ENCODE results near the gene MTRF1L. TPM values are rescaled to one million over a fixed set of nuclear protein-coding genes. Genes with fewer than 3 reads are reported as not detected.

Gene MTRF1L
- total RNA-seq (11.5 TPM), polyA plus RNA-seq (10.0 TPM)
- long read RNA-seq, donor 1, partial matches to known transcripts, result 0 of 1 reads
- long read RNA-seq, donor 1, other reads (novel, unspliced or antisense), result 0 of 1 reads
- long read RNA-seq, donor 2, result 0 reads
- long read RNA-seq, donor 3, partial matches to known transcripts, result 15 of 26 reads
- long read RNA-seq, donor 3, other reads (novel, unspliced or antisense), result 0 of 26 reads
- long read RNA-seq, donor 4, partial matches to known transcripts, result 0 of 3 reads
- long read RNA-seq, donor 4, other reads (novel, unspliced or antisense), result 0 of 3 reads
- long read RNA-seq, donor 5, transcript MTRF1L-209 (2 exons, 447 nt), result major isoform, 9 of 16 reads
- long read RNA-seq, donor 5, partial matches to known transcripts, result 0 of 16 reads
- long read RNA-seq, donor 5, other reads (novel, unspliced or antisense), result 0 of 16 reads
- long read RNA-seq, donor 6, partial matches to known transcripts, result 0 of 6 reads
- long read RNA-seq, donor 6, other reads (novel, unspliced or antisense), result 0 of 6 reads
- long read RNA-seq, donor 7, partial matches to known transcripts, result 0 of 6 reads
- long read RNA-seq, donor 7, other reads (novel, unspliced or antisense), result 0 of 6 reads
- long read RNA-seq, donor 8, partial matches to known transcripts, result 0 of 1 reads
- long read RNA-seq, donor 8, other reads (novel, unspliced or antisense), result 0 of 1 reads
- long read RNA-seq, donor 9, partial matches to known transcripts, result 0 of 5 reads
- long read RNA-seq, donor 9, other reads (novel, unspliced or antisense), result 0 of 5 reads
- long read RNA-seq, donor 10, partial matches to known transcripts, result 0 of 5 reads
- long read RNA-seq, donor 10, other reads (novel, unspliced or antisense), result 0 of 5 reads

- H3K4me1 ChIP-seq (ENCODE audit: control insufficient read depth in 2 of 2, insufficient read depth in 2 of 2, low read length in 2 of 2), result peaks cover 8 to 11% of the 10 kb centered on the region in 2 donors
- H3K4me3 ChIP-seq (ENCODE audit: low read length in 2 of 2), result peak within 1 kb of the TSS; percentile 64 to 87
- peaks cover 0 to under 1% of the 10 kb centered on the region in 2 donors for H3K36me3 ChIP-seq (ENCODE audit: control insufficient read depth in 2 of 2, insufficient read depth in 2 of 2, low read length in 1 of 2)
- peak within 1 kb of the TSS; percentile 72 to 81 for H3K27ac ChIP-seq (ENCODE audit: low read depth in 1 of 2, low read length in 1 of 2)
- WGBS, result under 1% methylated on average over 52 of the region's 52 CpGs
- DNase-seq (ENCODE audit: low read depth in 6 of 9, low spot score in 9 of 9), result peak; percentile 79 to 95 (median 86)
- H3K9me3 ChIP-seq (ENCODE audit: control insufficient read depth in 2 of 2, insufficient read depth in 1 of 2, low read length in 1 of 2), result no peaks in the 10 kb centered on the region
- no peaks in the 10 kb centered on the region for H3K27me3 ChIP-seq (ENCODE audit: control insufficient read depth in 2 of 2, insufficient read depth in 1 of 2, low read length in 1 of 2)
Observed at GRCh38 chr6:153002613-153003365, at the start of gene MTRF1L. MTRF1L (minus strand) TSS chr6:153002709; CDS start chr6:153002685, 24 bp downstream.

- H3K27me3 ChIP-seq (ENCODE audit: control insufficient read depth in 2 of 2, insufficient read depth in 1 of 2, low read length in 1 of 2), result no peaks in the 10 kb centered on the region
- no peak overlapping the region for H3K27ac ChIP-seq (ENCODE audit: low read depth in 1 of 2, low read length in 1 of 2)
- no peak for DNase-seq (ENCODE audit: low read depth in 6 of 9, low spot score in 9 of 9)
- no peaks in the 10 kb centered on the region for H3K9me3 ChIP-seq (ENCODE audit: control insufficient read depth in 2 of 2, insufficient read depth in 1 of 2, low read length in 1 of 2)
- H3K36me3 ChIP-seq (ENCODE audit: control insufficient read depth in 2 of 2, insufficient read depth in 2 of 2, low read length in 1 of 2), result no peaks in the 10 kb centered on the region
- no peak overlapping the region for H3K4me3 ChIP-seq (ENCODE audit: low read length in 2 of 2)
- H3K4me1 ChIP-seq (ENCODE audit: control insufficient read depth in 2 of 2, insufficient read depth in 2 of 2, low read length in 2 of 2), result no peaks in the 10 kb centered on the region
Observed at GRCh38 chr6:153051801-153052200, 49.3 kb upstream of the MTRF1L start.

GRCh38 chr6:153048631-153049030, 46.1 kb upstream of the MTRF1L start:
- Histone ChIP-seq H3K9me3 (ENCODE audit: control insufficient read depth in 2 of 2, insufficient read depth in 1 of 2, low read length in 1 of 2) (no peaks in the 10 kb centered on the region), H3K36me3 (ENCODE audit: control insufficient read depth in 2 of 2, insufficient read depth in 2 of 2, low read length in 1 of 2) (no peaks in the 10 kb centered on the region), H3K27ac (ENCODE audit: low read depth in 1 of 2, low read length in 1 of 2) (no peak overlapping the region), H3K4me1 (ENCODE audit: control insufficient read depth in 2 of 2, insufficient read depth in 2 of 2, low read length in 2 of 2) (no peaks in the 10 kb centered on the region), H3K4me3 (ENCODE audit: low read length in 2 of 2) (no peak overlapping the region), H3K27me3 (ENCODE audit: control insufficient read depth in 2 of 2, insufficient read depth in 1 of 2, low read length in 1 of 2) (no peaks in the 10 kb centered on the region)
- WGBS, result 98% methylated on average over 3 of the region's 3 CpGs
- DNase-seq (ENCODE audit: low read depth in 6 of 9, low spot score in 9 of 9), result no peak

GRCh38 chr6:153047386-153047785, 44.9 kb upstream of the MTRF1L start:
- Histone ChIP-seq H3K9me3 (ENCODE audit: control insufficient read depth in 2 of 2, insufficient read depth in 1 of 2, low read length in 1 of 2) (no peaks in the 10 kb centered on the region), H3K36me3 (ENCODE audit: control insufficient read depth in 2 of 2, insufficient read depth in 2 of 2, low read length in 1 of 2) (no peaks in the 10 kb centered on the region), H3K4me1 (ENCODE audit: control insufficient read depth in 2 of 2, insufficient read depth in 2 of 2, low read length in 2 of 2) (no peaks in the 10 kb centered on the region), H3K27me3 (ENCODE audit: control insufficient read depth in 2 of 2, insufficient read depth in 1 of 2, low read length in 1 of 2) (no peaks in the 10 kb centered on the region), H3K27ac (ENCODE audit: low read depth in 1 of 2, low read length in 1 of 2) (no peak overlapping the region), H3K4me3 (ENCODE audit: low read length in 2 of 2) (no peak overlapping the region)
- 85% methylated on average over 2 of the region's 2 CpGs for WGBS
- no peak for DNase-seq (ENCODE audit: low read depth in 6 of 9, low spot score in 9 of 9)

- no peak for DNase-seq (ENCODE audit: low read depth in 6 of 9, low spot score in 9 of 9)
- Histone ChIP-seq H3K27me3 (ENCODE audit: control insufficient read depth in 2 of 2, insufficient read depth in 1 of 2, low read length in 1 of 2) (no peaks in the 10 kb centered on the region), H3K4me3 (ENCODE audit: low read length in 2 of 2) (no peak overlapping the region), H3K27ac (ENCODE audit: low read depth in 1 of 2, low read length in 1 of 2) (no peak overlapping the region), H3K36me3 (ENCODE audit: control insufficient read depth in 2 of 2, insufficient read depth in 2 of 2, low read length in 1 of 2) (no peaks in the 10 kb centered on the region), H3K9me3 (ENCODE audit: control insufficient read depth in 2 of 2, insufficient read depth in 1 of 2, low read length in 1 of 2) (no peaks in the 10 kb centered on the region), H3K4me1 (ENCODE audit: control insufficient read depth in 2 of 2, insufficient read depth in 2 of 2, low read length in 2 of 2) (no peaks in the 10 kb centered on the region)
Observed at GRCh38 chr6:153045271-153045670, 42.8 kb upstream of the MTRF1L start.

- no peaks in the 10 kb centered on the region for H3K9me3 ChIP-seq (ENCODE audit: control insufficient read depth in 2 of 2, insufficient read depth in 1 of 2, low read length in 1 of 2)
- no peaks in the 10 kb centered on the region for H3K36me3 ChIP-seq (ENCODE audit: control insufficient read depth in 2 of 2, insufficient read depth in 2 of 2, low read length in 1 of 2)
- peak in 1 of 9 donors; percentile 15 for DNase-seq (ENCODE audit: low read depth in 6 of 9, low spot score in 9 of 9)
- H3K27ac ChIP-seq (ENCODE audit: low read depth in 1 of 2, low read length in 1 of 2), result peak overlapping the region in 1 of 2 donors; percentile 53
- H3K4me3 ChIP-seq (ENCODE audit: low read length in 2 of 2), result no peak overlapping the region
- H3K27me3 ChIP-seq (ENCODE audit: control insufficient read depth in 2 of 2, insufficient read depth in 1 of 2, low read length in 1 of 2), result no peaks in the 10 kb centered on the region
- 92% methylated on average over 4 of the region's 4 CpGs for WGBS
- no peaks in the 10 kb centered on the region for H3K4me1 ChIP-seq (ENCODE audit: control insufficient read depth in 2 of 2, insufficient read depth in 2 of 2, low read length in 2 of 2)
Observed at GRCh38 chr6:153044295-153044694, 41.8 kb upstream of the MTRF1L start.

GRCh38 chr6:153043719-153044118, 41.2 kb upstream of the MTRF1L start:
- no peak overlapping the region for H3K4me3 ChIP-seq (ENCODE audit: low read length in 2 of 2)
- no peaks in the 10 kb centered on the region for H3K4me1 ChIP-seq (ENCODE audit: control insufficient read depth in 2 of 2, insufficient read depth in 2 of 2, low read length in 2 of 2)
- peak overlapping the region in 1 of 2 donors; percentile 53 for H3K27ac ChIP-seq (ENCODE audit: low read depth in 1 of 2, low read length in 1 of 2)
- no peaks in the 10 kb centered on the region for H3K9me3 ChIP-seq (ENCODE audit: control insufficient read depth in 2 of 2, insufficient read depth in 1 of 2, low read length in 1 of 2)
- peak in 1 of 9 donors; percentile 22 for DNase-seq (ENCODE audit: low read depth in 6 of 9, low spot score in 9 of 9)
- H3K27me3 ChIP-seq (ENCODE audit: control insufficient read depth in 2 of 2, insufficient read depth in 1 of 2, low read length in 1 of 2), result no peaks in the 10 kb centered on the region
- WGBS, result 92% methylated on average over 3 of the region's 3 CpGs
- H3K36me3 ChIP-seq (ENCODE audit: control insufficient read depth in 2 of 2, insufficient read depth in 2 of 2, low read length in 1 of 2), result no peaks in the 10 kb centered on the region

- no peak overlapping the region for H3K4me3 ChIP-seq (ENCODE audit: low read length in 2 of 2)
- WGBS, result 83% methylated on average over 4 of the region's 4 CpGs
- H3K27ac ChIP-seq (ENCODE audit: low read depth in 1 of 2, low read length in 1 of 2), result no peak overlapping the region
- H3K27me3 ChIP-seq (ENCODE audit: control insufficient read depth in 2 of 2, insufficient read depth in 1 of 2, low read length in 1 of 2), result no peaks in the 10 kb centered on the region
- no peaks in the 10 kb centered on the region for H3K9me3 ChIP-seq (ENCODE audit: control insufficient read depth in 2 of 2, insufficient read depth in 1 of 2, low read length in 1 of 2)
- no peak for DNase-seq (ENCODE audit: low read depth in 6 of 9, low spot score in 9 of 9)
- H3K36me3 ChIP-seq (ENCODE audit: control insufficient read depth in 2 of 2, insufficient read depth in 2 of 2, low read length in 1 of 2), result no peaks in the 10 kb centered on the region
- H3K4me1 ChIP-seq (ENCODE audit: control insufficient read depth in 2 of 2, insufficient read depth in 2 of 2, low read length in 2 of 2), result no peaks in the 10 kb centered on the region
Observed at GRCh38 chr6:153038378-153039057, 36.0 kb upstream of the MTRF1L start.

Data from thymus (tissue), 14 donors.